NCI-H446 (cell line): ENCODE results near the gene BABAM2.

Source experiments
- DNase-seq, 2 experiments: peaks; one replicate each; lab custom pipeline; 2025; lab: John Stamatoyannopoulos, UW

The BABAM2 gene

DNA sequence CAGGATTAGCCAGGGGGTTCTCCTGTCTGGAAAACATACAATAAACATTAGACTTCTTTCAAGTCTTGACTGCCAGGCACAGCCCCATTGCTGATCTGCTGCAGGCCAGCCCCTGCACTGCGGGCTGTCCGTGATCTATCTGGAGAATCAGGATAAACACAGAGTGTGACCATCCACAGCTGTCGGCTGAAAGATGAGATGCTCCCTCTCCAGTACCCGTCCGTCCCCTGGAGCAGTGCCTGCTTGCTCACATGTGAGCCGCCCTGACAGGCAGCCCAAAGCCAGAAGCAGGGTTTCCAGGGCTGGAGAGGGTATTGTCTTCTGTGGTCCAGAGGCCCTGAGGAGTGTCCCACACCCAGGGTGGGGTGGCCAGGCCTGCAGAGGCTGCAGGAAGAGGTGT is 456.1 kb downstream of the BABAM2 start:
- peak in 1 of 2 experiments; percentile 48 for DNase-seq

DNA sequence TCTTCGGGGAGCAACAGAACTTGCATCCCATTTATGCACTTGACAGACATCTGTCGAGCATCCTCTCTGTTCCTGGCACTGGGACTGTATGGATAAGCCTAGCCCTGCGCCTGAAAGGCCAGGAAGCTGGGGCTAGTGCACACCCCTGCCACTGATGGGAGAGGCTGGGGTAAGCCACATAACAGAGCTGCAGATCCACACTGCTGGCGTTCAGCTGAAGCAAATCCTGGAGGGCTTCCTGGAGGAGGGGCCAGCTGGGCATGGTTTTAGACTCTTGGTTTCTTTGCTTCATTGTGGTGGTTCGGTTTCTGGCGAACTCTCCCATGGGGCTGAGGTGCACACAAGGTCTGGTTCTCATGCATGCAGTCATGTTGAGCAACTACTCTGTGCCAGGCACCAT is 456.7 kb downstream of the BABAM2 start:
- DNase-seq: no peak

DNA sequence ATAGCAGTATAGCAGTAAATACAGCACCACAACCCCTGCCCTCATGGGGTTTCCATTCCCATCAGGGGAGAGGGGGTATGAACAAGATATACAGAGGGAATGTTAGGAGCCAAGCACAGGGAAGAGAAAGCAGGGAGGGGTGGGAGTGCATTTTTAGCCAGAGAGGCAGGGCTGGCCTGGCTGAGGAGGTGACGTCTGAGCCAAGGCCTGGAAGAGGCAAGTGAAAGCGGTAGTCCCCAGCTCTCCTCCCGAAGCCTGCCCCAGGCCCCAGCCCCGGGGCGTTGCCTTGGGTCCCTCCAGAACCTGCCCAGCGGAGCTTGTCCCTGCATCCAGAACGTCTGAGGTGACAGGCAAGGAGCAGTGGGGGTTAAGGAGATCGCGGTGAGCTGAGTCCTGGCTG is 457.1 kb downstream of the BABAM2 start:
- DNase-seq: no peak

DNA sequence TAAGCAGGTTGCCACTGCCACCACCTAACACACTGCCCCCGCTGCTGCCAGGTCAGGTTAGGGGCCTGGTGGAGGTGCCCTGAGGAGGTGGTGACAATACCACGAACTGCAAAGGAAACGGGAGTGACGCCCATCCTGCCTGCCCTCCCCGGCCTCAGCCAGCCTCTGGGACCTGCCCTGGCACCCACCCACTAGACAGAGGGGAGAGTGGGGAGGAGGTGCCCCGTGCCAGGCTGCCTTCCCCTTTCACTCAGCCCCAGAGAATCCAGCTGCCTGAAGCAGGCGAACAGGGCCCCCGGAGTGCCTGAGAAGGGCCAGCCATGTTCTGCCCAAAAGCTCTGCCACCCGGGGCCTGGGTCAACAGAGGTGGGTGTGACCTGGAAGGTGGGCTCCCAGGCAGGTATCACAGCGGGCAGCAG is 457.6 kb downstream of the BABAM2 start:
- DNase-seq: no peak

DNA sequence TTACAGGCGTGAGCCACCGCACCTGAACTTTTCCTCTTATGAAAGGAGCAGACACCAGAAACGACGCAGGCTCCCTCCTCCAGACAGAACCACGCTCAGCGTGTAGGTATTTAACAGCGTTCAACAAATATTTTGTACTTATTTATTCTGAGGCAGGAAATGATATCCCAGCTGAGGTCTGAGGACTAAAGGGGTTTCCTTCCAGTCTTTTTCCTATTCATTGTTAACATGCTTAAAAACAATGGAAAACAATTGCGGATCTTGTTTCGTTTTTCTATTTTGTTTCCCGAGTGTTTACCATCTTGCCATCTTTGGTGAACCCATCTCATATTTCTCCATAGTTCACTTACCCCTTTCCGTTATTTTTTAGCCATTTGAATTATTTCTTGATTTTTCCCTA is 458.4 kb downstream of the BABAM2 start:
- DNase-seq: no peak

DNA sequence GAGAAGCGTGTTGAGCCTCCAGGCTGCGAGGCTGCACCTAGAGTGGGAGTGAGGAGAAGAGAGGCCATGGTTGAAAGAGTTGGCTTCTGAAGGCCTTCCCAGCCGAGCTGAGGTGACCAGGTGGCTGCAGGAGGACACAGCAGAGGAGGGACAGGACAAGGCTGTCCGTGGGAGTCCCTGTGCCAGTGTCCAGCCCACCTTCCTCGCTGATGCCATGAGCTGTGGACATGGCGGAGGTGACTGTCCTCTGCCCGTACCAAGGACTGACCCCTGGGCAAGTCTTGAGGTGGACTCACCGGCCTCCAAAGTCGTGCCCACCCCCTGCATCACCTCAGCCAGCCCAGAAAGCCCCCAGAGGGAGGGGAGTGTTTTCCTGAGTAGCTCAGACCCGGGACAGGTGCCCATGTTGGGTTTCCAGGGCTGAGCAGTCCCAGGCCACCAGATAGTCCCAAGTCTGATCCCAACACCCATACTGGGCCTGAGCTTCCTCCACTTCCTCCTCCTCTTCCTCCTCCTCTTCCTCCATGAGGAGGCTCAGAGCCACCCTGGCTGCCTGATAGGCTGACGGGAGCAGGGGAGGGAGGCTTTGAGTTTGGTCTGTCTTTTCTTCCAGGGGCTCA is 459.1 kb downstream of the BABAM2 start:
- DNase-seq: no peak

DNA sequence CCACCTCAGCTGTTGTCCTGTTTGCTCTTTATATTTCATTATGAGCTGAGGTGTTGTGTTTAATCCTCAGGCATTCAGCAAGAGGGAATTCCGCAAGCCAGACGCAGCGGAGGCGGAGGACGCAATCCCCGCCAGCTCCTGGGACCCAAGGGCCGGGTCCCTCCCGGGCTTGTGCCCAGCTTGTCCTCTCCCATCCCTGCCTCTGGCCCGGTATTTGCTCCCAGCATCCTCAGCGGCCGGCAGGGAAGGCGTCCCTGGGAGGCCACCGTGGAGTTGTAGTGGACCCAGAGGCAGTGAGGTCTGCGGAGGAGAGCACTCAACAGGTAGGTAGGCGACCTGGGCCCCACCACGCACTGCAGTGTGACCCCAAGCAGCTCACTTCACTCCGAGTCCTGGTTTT is 459.7 kb downstream of the BABAM2 start:
- no peak for DNase-seq

DNA sequence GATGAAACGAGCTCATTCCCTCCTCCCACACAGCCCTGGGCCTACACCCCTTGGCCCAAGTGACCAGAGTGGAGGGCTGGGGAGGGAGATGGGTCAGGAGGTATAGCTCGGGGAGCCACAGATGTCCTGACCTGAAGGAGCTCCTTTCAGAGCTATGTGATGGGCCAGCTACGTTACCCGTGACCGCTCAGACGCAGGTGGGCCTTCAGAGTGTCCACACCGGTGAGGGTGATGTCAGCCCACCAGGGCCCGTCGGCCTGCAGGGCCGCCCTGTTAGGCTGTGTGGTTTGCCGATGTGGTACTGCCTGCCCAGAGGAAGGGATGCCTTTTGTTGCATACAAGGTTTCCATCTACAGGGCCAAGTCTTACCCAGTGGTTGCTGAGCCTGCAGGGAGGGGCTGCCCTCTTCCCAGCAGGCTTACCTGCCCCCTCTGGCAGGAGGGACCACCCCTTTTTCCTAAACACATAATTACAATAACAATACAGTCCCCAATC is 460.3 kb downstream of the BABAM2 start:
- no peak for DNase-seq

DNA sequence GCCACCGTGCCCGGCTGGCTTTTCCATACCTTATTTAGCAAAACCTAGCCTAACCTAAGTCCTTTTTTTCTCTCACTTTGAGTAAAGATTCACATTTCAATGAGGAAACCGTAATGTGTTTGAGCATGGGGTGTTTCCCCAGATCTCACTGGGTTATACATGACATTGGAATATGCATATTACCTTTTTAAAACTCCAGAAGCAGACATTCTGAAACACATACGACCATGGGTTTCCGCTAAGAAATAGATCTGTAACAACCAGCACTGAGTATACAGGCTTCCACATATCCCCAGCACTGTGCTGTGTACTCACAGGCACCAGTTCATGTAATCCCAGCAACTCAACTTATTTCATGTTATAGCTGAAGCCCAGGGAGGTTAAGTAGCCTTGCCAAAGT is 461.1 kb downstream of the BABAM2 start:
- DNase-seq: no peak

DNA sequence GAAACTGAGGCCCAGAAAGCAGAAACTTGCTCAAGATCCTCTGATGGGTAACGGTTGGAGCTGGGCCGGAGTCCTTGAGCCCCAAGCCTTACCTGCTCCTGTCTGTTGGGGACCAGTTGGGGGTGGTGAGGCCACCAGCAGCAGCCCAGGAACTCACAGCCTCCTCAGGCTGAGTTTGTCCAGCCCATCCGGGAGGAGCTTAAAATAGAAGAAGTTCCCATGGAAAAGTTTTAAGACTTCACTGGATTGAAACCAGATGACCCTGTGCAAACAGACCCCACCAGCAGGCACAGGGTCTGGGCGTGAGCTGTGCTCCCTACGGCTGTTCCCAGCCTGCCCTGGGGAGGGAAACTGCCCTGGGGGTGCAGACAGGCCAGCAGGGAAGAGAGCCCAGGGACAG is 461.6 kb downstream of the BABAM2 start:
- DNase-seq: no peak

DNA sequence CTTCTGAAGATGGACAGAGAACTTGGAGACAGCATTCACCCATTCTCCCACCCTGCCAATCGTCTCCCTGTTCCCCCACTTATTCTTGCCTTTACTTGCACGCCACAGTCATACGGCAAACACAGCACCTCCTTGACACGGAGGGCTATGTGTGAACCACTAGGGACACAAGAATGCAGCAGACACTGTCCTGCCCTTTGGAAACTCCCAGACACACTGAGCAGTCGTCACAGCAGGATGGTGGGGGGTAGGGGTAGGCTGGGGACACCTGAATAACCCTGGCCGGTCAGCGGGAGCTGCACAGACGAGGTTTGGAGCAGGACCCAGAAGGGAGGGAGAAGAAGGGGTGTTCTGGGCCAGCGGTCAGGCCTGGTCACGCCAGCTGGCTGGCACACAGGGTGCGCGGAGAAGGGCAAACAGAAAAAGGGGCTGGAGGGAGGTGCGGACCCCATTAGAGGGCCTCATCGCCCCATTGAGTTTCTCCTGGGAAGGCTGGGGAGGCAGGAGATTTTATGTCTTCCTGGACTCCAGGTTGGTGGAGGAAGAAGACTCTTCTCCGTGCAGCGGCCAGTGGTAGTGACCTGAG is 462.2 kb downstream of the BABAM2 start:
- DNase-seq: no peak

DNA sequence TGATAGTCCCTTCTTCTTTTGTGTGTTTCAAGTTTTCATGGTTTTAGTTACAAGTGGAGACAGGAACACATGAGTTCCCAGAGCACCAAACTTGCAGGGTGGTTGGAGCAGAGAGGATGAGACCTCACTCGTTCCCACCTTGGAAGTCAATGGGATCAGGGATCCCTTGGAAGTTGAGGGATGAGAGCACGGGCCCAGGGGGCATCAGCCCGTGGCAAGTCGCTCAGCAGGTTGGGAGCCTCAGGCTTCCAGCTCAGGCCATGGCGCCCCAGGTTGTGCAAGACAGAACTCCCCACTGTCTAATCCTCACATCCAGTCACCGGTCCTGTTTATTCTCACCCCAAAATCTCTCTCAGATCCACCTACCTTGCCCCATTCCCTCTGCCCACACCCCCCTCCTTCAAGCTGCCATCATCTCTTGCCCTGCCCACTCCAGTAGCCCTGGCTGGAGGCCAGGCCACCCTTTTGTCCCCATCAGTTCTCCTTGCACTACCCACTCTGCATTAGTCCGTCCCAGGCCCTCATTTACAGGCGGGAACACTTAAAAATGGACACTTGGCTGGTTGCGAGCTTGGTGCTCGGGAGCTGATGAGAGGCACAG is 464.5 kb downstream of the BABAM2 start:
- no peak for DNase-seq

DNA sequence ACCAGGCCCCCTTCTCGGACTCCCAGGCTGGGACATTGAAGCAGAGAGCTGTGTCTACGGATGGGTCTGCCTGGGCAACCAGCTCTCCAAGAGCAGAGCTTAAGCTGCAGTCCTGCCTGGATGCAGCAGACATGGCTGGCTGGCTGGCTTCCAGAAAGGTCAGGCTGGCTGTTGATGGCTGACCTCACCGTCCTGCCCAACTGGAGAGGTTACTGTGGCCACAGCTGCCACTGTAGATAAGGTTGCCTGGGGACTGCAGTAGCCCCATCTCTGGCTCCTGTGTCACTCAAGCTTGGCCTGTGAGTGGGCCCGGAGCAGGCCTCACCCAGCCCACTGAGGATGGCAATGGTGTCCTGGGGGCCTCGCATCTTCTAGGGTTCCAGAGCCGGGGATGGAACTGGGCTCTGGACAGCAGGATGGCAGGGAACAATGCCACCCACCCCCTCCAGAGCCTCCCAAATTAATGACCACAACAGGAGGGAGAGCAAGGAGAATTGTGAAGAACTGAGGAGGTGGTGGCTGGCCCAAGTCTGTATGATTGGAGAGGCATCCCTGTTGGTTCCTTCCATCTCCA is 465.1 kb downstream of the BABAM2 start:
- peak in 1 of 2 experiments; percentile 11 for DNase-seq

DNA sequence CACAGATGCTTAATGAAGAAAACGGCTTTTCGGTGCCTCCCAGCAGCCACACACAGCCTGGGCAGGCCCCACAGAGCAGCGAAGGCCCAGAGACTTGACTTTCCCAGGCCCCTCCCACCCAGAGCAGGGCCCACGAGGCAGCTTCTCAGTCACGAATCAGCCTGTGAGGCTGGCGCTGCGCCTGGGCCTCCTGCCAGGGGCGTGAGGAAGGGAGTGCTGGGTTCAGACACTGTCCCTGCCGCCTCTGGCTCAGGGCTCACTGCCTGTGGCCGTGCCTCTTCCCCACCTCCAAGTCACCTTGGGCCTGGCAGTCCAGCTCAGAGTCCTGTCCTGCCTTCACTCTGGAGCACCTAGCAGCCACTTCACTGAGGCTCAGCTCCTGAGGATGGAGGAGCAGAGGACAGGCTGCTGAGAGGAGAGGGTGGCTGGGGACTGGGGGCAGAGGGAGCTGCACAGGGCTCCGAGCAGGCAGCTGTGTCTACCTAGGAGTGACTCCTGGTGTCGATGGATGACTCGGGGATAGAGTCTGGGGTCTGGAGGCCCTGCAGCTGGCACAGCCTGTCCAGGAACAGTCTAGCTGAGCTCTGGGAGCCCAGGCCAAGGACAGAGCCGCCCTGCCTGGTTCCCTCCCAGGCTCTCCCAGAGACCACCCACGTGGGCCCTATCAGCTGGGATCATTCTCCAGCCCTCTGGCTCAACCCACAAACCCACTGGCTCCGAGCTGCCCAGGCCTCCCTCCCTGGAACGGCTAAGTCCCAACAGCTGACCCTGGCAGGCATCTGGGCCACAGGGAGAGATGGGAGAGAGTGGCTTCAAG is 465.8 kb downstream of the BABAM2 start:
- peak; percentile 35 to 87 for DNase-seq

DNA sequence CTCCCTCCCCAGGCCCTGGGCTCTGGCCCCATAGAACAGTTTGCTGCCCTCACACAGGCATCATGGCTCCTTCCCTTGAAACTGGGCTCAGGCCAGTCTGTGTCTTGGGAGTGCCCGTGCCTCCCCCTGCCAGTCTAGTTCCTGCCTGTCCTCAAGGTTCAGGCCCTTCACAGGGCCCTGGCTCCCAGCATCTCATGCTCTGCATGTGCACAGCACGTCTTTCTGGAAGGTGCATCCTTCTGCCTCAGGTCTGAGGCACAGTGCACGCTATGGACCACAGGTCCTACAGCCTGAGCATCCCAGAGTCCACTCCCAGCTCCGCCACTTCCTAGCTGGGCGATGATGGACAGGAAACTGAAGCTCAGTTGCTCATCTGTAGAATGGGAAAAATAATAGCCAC is 466.5 kb downstream of the BABAM2 start:
- DNase-seq: no peak

DNA sequence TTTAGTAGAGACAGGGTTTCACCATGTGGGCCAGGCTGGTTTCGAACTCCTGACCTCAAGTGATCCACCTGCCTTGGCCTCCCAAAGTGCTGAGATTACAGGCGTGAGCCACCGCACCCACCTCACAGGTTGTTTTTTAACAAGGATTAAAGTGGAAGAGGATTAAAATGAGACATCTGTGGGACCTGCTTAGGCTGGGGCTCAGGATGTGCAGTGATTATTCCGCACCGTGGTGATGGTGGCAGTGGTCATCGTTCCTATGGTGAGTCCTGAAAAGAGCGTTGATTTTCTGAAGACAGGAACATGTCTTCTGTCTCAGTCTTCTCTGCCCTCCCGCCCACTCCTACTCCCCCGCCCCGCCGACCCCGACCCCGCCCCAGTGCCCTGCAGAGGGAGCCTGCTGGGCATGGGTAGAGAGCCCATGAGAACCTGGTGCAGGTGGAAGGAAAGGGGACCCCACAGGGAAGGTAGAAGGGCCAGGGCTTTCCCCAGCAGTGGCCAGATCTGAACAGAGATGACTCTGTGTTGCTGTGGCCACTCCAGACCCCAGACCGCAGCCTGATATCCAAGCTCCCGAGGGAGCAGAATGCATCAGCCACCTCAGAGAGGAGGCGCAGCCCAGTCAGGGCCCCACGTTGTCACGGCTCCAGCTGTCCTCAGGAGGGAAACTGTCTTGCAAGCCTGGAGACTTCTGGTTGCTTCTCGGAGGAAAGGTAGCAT is 467.6 kb downstream of the BABAM2 start:
- DNase-seq: no peak

DNA sequence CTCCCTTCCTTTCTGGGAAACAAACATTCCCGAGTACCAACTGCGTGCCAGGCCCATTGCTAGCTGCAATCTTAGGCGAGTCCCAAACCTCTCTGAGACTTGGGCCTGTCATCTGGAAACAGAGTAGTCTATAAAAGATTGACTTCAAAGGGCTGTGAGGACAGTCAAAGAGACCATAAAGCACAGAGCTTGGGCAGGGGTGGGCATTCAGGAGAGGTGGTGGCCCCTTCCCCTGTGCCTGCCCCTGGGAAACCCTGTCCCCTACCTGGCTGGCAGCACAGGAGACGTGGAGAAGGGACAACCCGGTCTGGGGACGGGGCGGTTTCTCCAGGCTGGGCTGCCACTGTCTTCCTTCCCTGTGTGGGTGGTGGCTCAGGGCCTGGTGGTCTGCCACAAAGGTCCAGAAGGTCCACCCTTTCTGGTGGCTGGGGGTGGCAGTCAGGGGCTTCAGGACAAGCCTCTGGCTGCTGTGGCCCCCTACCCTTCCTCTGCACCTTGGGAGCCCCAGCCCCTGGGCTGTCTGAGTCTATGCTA is 468.2 kb downstream of the BABAM2 start:
- no peak for DNase-seq

DNA sequence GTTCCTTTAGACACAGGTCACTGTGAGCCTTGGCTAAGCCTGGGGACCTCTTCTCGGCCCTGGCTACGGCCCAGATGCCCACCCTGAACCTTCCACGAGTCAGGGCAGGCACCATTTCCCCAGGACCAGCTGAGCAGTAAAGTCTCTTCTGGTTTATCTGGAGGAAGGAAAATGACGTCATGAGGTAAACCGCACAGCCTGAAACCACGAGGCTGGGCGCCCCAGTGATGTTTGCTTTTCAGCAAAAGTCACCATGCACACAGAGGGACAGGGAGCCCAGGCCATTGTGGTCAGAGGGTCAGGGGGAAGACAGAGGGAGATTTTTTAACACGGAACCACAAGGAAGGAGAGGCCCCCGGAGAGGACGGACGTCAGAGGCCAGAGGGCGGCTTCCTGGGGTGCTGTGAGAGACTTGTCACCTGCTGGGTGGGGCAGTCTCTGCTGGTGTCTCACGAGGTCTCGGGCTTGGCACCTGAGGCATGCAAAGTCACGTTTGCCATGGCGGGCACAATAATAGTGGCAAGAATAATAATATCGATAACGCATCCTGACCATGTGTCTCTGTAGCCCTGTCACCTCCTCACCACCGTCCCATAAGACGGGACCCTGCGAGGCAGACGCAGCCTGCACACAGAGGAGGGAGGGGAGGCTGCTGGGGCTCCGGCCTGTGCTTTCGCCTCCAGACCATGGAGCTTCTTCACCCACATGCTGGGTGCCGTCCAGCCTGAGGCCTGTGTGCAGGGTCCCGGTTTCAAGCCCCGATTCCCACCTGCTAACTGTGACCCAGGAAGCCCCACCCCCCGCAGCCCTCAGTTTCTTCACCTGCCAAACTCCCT is 468.9 kb downstream of the BABAM2 start:
- DNase-seq: no peak

DNA sequence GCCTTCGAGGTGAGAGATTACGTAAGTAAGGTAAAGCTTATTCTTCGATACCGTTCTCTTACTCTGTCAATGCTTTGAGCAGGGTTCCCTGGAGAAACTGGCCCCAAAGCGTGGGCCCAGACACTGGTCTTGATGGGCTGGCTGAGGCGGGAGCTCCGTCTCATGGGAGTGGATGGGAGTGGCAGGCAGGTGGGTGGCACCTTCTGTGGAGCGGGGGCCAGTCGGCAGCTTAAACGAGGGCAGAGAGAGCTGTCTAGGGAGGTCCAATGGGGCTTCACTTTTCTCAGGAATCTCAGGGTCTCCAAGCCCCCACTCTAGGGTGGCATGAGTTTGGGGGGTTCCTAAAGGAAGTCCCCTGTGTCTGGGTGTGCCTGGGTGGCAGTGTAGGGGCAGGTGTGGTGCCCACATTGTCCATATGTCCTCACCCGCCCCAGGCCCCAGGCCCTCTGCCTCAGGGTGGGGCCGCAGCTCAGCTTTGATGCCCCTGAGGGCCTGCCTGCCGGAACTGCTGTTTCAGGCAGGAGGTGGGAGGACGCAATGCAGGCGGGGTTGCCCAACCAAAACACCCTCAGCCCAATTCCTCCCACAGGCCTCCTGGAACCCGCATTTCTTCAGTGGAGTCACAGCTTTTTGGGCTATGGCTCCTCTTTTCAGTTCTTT is 469.7 kb downstream of the BABAM2 start:
- DNase-seq: no peak

DNA sequence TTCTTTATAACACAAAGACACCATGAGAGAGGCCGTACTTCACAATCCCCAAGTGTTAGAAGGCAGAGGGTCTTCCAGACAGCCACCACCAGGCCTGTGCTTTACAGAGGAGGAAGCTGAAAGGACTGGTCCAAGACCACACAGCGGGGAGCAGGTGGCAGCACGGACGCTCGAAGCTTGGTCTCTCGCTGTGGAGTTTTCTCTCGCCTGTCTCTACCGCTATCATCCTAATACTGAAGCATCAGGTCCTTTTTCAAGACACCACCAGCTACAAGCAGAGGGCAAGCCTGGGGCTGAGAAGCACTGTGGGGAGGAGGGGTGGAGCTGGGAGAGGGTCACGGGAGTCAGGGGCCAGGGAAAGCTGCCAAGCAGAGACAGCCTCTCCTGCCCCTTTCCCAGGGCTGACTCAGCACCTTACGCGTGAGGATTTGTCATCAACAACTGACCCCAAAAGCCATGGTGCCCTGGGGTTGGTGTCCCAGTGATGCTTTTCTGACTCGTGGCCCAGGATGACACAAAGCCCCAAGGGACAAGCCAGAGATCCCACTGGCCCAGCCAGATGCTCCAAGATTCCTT is 470.3 kb downstream of the BABAM2 start:
- no peak for DNase-seq
